Vagina (tissue), 2 donors: ENCODE results near the gene DAP3. TPM values are rescaled to one million over a fixed set of nuclear protein-coding genes. Genes with fewer than 3 reads are reported as not detected.
"Not testable (repeated sequence)": the region's sequence is repeated elsewhere in the genome, so short reads cannot be mapped to it uniquely, and the experiment has no call there.

Experiments
- DNase-seq, 2 donors: peaks; one replicate each; pipeline ENCODE4 v3.0.0-alpha.2; 2017; ENCODE audit errors: extremely low spot score in 2 of 2
- H3K27ac ChIP-seq: fragments of 200-600 bp; sonication (generic); one replicate; pipeline ENCODE4 v1.5.1; 2019
- H3K27me3 ChIP-seq: fragments of 200-600 bp; sonication (generic); one replicate; pipeline ENCODE4 v1.5.1; 2019
- H3K36me3 ChIP-seq, 2 donors: fragments of 200-600 bp; sonication (generic); one replicate each; pipeline ENCODE4 v1.5.1; 2017 to 2019
- H3K4me1 ChIP-seq: fragments of 200-600 bp; sonication (generic); one replicate; pipeline ENCODE4 v1.5.1; 2019
- H3K4me3 ChIP-seq, 2 donors: fragments of 200-600 bp; sonication (generic); 1 replicate in 1 of 2; 2 replicates in 1 of 2; pipeline ENCODE4 v1.5.1; 2016 to 2019
- H3K9me3 ChIP-seq: fragments of 200-600 bp; sonication (generic); one replicate; pipeline ENCODE4 v1.5.1; 2019
- POLR2A ChIP-seq, 2 donors: fragments of 450-650 bp; IDR thresholded peaks; one replicate each; pipeline ENCODE4 v1.6.1; 2017; ENCODE audit warnings: antibody characterized with exemption in 2 of 2, mild to moderate bottlenecking in 2 of 2, moderate library complexity in 2 of 2
- POLR2AphosphoS5 ChIP-seq, 2 donors: sonication (generic); formaldehyde crosslinking; IDR thresholded peaks; one replicate each; pipeline ENCODE4 v1.9.0; 2017; ENCODE audit warnings: antibody characterized with exemption in 2 of 2, mild to moderate bottlenecking in 2 of 2, low read depth in 1 of 2; ENCODE audit not compliant: insufficient read depth in 1 of 2
- intact Hi-C: fragments of 100-400 bp; cut with DNase I; formaldehyde crosslinking; loops from one replicate; pipeline ENCODE4 v1.15.1; 2023
- total RNA-seq: library from RNA; depleted of rRNA; stranded (reverse); fragments of >200 nt; gene quantifications from one replicate; pipeline ENCODE4 v1.2.3, GENCODE V29; 2016
- TF ChIP-seq, protein P1 (sequence below), 3 experiments: fragments of 450-650 bp in 2 of 3; fragments of 200-600 bp in 1 of 3; sonication (generic) in 1 of 3; IDR thresholded peaks; one replicate each; pipeline ENCODE4 v1.5.1; 2017 to 2019; ENCODE audit warnings: antibody characterized with exemption in 3 of 3, mild to moderate bottlenecking in 2 of 3, moderate library complexity in 2 of 3

DAP3 gene
- total RNA-seq, 1 donor from 2014 or later: 129 TPM

DNA sequence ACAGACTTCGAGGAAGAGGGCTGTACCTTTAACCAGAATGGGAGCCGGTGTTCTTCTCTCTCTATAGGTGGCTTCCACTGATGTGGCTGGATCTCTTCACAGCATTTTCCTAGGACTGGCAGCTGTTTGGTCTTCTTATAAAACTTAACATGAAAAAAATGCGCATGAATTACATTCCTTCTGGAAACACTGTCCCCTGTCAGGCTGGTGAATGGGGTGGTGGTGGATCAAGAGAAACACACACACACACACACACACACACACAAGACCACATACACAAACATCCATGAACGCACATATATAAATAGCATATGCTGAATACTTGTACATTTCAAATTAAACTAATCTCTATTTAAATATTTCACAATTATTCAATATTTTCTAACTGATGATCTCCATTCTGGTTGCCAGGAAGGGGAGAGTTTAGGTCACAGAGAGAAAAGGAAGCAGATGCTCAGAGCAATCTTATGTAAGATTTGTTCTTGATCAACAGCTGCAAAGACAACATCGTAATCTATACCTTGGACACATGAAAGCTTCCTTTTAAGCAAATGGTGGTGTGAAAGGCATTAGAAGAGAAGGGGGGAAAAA lies 78.6 kb downstream of the DAP3 start:
- H3K27me3 ChIP-seq, intact Hi-C loops, H3K9me3 ChIP-seq, DNase-seq, H3K4me1 ChIP-seq, H3K27ac ChIP-seq, H3K4me3 ChIP-seq: not testable (repeated sequence)
- peaks cover 0 to 56% of the 10 kb centered on the region in 2 donors for H3K36me3 ChIP-seq

DNA sequence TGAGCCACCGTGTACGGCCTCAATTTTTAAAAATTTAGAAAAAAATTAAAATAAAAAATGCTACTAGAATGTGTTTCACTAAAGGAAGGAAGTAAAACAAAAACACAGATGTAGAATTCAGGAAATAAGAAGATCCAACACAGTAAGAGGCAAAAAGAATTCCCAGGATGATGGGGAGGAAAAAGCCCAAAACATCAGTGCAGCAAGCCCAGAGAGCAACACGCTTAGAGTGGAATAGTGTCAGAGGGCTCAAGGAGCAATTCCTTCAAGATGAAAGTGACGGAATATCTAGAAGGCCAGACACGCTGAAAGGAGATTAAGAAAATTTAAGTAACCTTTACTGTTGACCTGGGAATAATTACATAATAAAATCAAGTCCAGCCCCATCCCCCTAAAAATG lies 80.4 kb downstream of the DAP3 start:
- intact Hi-C loops: no loop called here
- peaks cover 0 to 60% of the 10 kb centered on the region in 2 donors for H3K36me3 ChIP-seq
- no peak for DNase-seq
- no peak overlapping the region for H3K27ac ChIP-seq
- TF ChIP-seq, protein P1, sequence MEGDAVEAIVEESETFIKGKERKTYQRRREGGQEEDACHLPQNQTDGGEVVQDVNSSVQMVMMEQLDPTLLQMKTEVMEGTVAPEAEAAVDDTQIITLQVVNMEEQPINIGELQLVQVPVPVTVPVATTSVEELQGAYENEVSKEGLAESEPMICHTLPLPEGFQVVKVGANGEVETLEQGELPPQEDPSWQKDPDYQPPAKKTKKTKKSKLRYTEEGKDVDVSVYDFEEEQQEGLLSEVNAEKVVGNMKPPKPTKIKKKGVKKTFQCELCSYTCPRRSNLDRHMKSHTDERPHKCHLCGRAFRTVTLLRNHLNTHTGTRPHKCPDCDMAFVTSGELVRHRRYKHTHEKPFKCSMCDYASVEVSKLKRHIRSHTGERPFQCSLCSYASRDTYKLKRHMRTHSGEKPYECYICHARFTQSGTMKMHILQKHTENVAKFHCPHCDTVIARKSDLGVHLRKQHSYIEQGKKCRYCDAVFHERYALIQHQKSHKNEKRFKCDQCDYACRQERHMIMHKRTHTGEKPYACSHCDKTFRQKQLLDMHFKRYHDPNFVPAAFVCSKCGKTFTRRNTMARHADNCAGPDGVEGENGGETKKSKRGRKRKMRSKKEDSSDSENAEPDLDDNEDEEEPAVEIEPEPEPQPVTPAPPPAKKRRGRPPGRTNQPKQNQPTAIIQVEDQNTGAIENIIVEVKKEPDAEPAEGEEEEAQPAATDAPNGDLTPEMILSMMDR (IDR thresholded peaks at IDR 0.05): no peak
- H3K9me3 ChIP-seq: no peaks in the 10 kb centered on the region
- H3K4me3 ChIP-seq: no peak overlapping the region
- H3K27me3 ChIP-seq: no peaks in the 10 kb centered on the region
- no peaks in the 10 kb centered on the region for H3K4me1 ChIP-seq

DNA sequence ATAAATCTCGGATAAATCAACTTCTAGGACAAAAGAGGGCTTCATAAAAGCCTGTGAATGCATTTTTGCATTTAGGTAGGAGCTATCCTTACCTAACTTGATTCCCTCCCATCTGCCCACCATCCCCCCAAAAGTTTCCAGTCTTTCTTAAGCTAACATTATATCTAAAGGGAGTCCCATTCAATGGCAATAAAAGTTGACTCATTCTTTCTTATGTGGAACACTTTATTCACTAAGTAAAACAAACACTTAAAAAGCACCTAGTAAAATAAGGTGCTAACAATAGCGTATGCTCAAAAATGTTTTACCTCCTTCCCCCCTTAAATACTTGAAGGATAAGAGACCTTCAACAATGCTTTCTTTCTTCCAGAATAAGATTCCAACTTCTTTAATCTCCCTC lies 84.3 kb downstream of the DAP3 start:
- intact Hi-C loops: no loop called here

DNA sequence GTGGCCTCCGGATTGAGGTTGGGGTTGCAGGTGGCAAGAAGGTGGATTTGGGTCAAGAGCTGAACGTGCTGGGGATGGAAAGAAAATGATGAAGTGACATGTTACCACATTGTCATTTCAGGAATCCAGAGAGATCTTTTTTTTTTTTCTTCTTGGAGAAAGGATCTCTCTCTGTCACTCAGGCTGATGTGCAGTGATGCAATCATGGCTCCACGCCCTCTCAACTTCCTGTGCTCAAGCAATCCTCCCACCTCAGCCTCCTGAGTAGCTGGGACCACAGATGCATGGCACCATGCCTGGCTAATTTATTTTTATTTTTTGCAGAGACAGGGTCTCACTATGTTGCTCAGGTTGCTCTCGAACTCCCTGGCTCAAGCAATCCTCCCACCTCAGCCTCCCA lies 87.5 kb downstream of the DAP3 start:
- no peaks in the 10 kb centered on the region for H3K4me1 ChIP-seq
- H3K27me3 ChIP-seq: no peaks in the 10 kb centered on the region
- no peak overlapping the region for H3K27ac ChIP-seq
- intact Hi-C loops: no loop called here
- H3K4me3 ChIP-seq: no peak overlapping the region
- DNase-seq: no peak
- TF ChIP-seq POLR2AphosphoS5 (IDR thresholded peaks at IDR 0.05; ENCODE audit: insufficient read depth in 1 of 2, low read depth in 1 of 2) (no peak), POLR2A (IDR thresholded peaks at IDR 0.05) (no peak)
- TF ChIP-seq, protein P1 (IDR thresholded peaks at IDR 0.05): no peak
- H3K9me3 ChIP-seq: no peaks in the 10 kb centered on the region
- peaks cover 0 to 45% of the 10 kb centered on the region in 2 donors for H3K36me3 ChIP-seq

More for the DNA sequence above, 84.3 kb downstream of the DAP3 start:
- H3K4me1 ChIP-seq: no peaks in the 10 kb centered on the region
- H3K36me3 ChIP-seq: peaks cover 0 to 76% of the 10 kb centered on the region in 2 donors
- no peak for TF ChIP-seq POLR2AphosphoS5 (IDR thresholded peaks at IDR 0.05; ENCODE audit: insufficient read depth in 1 of 2, low read depth in 1 of 2)
- TF ChIP-seq POLR2A (IDR thresholded peaks at IDR 0.05): no peak
- TF ChIP-seq, protein P1 (IDR thresholded peaks at IDR 0.05): no peak
- no peak overlapping the region for H3K4me3 ChIP-seq
- H3K27me3 ChIP-seq: no peaks in the 10 kb centered on the region
- DNase-seq: no peak
- H3K9me3 ChIP-seq: no peaks in the 10 kb centered on the region
- no peak overlapping the region for H3K27ac ChIP-seq

DNA sequence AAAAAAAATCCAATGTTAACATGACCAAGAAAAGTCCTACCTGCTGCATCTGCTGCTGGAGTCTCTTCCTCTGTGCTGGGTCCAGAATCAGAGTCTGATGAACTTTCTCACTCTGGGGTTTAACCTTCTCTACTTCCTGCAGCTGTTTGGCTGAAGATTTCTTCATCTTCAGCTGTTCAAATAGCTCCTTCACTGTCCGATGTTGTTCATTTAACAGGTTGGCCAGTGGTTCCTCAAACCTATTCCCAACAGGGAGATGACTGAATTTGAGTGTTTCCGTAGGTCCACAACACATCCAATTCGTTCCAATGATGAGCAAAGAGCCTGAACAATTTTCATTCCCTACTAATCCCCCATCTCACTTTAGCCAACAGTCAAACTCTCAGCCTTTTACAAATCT lies 88.7 kb downstream of the DAP3 start:
- H3K36me3 ChIP-seq: peaks cover 0 to 45% of the 10 kb centered on the region in 2 donors

More for the DNA sequence above, 88.7 kb downstream of the DAP3 start:
- no peak overlapping the region for H3K27ac ChIP-seq
- no peak for TF ChIP-seq POLR2AphosphoS5 (IDR thresholded peaks at IDR 0.05; ENCODE audit: insufficient read depth in 1 of 2, low read depth in 1 of 2)
- TF ChIP-seq, protein P1 (IDR thresholded peaks at IDR 0.05): no peak
- intact Hi-C loops: no loop called here
- H3K27me3 ChIP-seq: no peaks in the 10 kb centered on the region
- H3K4me1 ChIP-seq: no peaks in the 10 kb centered on the region
- no peak overlapping the region for H3K4me3 ChIP-seq
- no peaks in the 10 kb centered on the region for H3K9me3 ChIP-seq
- DNase-seq: no peak

Other genes with a start within 250 kb of the DAP3 start
- gene ASH1L, start 126.3 kb upstream of the DAP3 start, total RNA-seq: 74.9 TPM
- 38.1 TPM for gene MSTO1, start 78.9 kb upstream of the DAP3 start, total RNA-seq
- 116 TPM for gene YY1AP1, start 317 bp upstream of the DAP3 start, total RNA-seq
- gene GON4L, start 168.1 kb downstream of the DAP3 start, total RNA-seq: 50.3 TPM
- gene SYT11, start 170.5 kb downstream of the DAP3 start, total RNA-seq: 20.9 TPM
- gene RIT1, start 222.3 kb downstream of the DAP3 start, total RNA-seq: 38.3 TPM
- gene KHDC4, start 245.3 kb downstream of the DAP3 start, total RNA-seq: 47.6 TPM